GM19467 (cell line): ENCODE results near the gene RPS6KA2.
"Not testable (repeated sequence)": the region's sequence is repeated elsewhere in the genome, so short reads cannot be mapped to it uniquely, and the experiment has no call there.

ENCODE experiments used
- ATAC-seq: cut with Tn5 transposase; IDR thresholded peaks from one replicate; pipeline ENCODE4 v1.9.1; 2021; ENCODE audit warnings: mild to moderate bottlenecking, moderate library complexity; ENCODE audit not compliant: unreplicated experiment

Gene RPS6KA2

GRCh38 chr6:166538297-166539010 is 88.6 kb downstream of the RPS6KA2 start:
- no peak for ATAC-seq

DNA sequence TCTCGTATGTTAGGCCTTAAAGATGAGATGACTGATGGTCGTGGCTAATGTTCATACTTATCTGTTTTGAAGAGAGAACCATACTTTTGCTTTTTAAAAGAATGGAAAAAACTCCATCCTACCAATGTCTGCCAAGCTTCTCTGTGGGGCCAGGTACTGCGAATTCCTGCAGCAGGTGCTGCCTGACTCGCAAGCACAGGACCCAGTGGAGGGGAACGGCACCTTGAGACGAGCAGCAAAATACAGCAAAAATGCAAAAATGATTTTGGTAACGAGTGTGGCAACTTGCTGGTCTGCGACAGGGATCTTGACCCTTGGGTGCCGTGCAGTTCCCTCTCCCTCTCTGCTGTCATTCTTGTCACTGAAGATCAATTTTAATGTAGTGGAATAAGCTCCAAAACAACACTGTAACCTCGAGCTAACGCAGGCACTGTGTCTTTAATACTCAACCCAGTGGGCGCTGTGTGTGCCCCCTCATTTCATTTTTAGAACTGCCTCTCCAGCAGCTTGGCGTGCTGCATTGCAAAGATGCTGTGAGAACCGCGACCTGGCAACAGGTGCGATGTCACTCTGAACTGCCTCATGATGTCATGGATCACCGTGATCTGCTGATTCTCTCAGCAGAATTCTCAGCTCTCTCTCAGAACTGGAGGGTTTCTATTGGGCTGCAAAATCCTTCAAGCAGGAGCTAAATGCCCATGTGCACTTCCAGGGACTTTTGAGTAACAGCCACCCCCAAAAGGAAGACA is 92.2 kb downstream of the RPS6KA2 start:
- ATAC-seq = no peak

DNA sequence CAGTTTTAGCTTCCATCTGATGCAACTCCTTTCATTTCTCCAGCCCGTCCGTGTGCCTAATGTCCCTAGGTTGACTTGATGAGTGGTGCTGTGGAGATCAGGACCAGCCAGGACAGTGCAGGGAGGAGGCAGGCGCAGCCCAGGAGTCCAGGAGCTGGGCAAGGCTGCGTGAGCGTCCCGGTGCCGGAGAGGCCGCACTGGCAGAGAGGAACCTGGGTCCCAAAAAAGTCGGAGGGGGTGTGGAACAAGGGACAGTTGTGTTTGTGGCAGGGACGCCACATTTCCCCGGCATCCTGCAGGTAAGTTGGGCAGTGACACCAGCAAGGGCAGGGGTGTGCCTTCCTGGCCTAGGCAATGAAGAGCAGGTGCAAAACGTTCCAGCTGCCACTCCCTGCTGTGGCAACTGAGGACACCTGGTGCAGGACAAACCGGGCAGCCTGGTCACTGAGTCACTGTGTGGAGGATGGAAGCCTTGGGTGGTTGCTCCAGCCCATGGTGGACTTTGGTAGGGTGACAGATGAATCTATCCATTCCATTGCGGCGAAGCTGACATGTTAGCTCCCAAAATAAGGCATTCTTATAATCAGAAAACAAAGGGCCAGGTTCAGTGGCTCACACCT is 93.7 kb downstream of the RPS6KA2 start:
- ATAC-seq = no peak

DNA sequence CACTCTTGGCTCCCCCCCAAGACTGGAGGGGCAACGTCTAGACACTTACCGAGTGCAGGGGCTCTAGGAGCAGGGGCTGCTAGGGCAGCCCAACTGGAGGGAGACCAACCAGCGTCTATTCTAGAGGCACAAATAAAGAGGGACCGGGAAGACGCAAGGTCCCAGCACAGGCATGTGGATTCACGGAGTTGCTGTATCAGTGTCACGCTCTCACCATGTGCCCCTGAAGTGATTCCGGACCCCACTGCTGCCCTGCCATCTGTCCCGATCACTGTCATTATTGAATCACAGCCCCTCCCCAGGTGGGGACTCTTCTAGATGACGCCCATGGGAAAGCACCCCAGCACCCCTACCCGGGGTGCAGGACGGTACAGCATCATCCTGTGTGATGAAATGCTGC is 94.7 kb downstream of the RPS6KA2 start:
- ATAC-seq = no peak

DNA sequence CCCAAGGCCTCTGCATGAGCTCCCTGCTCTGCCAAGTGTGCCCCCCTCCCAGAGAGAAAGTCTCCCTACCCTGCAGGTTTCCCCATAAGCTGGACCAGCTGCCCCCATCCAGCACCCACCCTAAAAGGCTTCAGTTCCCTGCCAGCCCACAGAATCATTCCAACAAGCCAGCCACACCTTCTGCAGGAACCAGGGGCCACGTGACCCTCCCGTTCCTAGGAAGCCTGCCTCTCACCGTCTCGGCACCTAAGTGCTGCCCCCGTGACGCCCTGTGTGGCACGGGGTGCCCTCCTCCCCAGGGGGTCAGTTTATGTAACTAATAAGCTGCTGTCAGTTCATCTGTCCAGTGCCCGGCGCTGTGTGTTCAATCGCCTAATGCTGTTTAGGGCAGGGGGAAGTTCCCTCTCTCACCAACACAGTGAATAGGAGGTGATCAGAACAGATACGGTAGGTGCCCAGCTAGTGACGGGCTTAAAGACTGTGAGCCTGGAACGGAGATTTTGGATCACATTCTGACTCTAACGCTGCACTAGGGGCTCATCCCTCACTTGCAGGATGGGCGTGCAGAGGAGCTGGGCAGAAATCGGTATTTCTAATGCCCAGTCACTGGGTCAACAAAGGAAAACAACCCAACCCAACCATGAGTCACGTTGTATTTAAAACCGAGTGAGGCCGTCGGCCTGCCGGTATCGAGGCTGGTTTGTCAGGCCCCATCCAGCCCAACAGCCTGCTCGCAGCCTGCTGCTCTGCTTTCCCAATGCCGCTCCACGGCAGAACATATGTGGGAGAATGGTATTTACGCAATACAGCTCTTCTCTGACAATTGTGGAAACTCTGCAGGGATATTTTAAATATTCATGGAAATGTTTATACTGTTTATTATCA is 96.6 kb downstream of the RPS6KA2 start:
- no peak for ATAC-seq

GRCh38 chr6:166529586-166529985 is 97.5 kb downstream of the RPS6KA2 start:
- no peak for ATAC-seq

GRCh38 chr6:166529058-166529457 is 98.0 kb downstream of the RPS6KA2 start:
- ATAC-seq = not testable (repeated sequence)

DNA sequence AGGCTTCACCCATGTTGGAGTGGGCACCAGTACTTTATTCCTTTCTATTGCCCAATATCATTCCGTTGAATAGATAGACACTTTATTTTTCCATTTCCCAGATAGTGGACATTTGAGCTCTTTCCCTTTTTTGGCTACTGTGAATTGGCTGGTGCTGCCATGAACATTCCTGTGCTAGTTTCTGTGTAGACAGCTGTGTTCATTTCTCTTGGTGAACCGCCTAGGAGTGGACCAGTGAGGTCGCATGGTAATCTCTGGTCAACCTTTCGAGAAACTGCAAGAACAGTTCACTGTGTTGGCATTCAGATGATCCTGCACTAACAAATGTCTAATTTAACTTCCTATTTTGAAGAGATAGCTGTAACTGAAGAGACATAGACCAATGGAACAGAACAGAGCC is 99.2 kb downstream of the RPS6KA2 start:
- no peak for ATAC-seq

DNA sequence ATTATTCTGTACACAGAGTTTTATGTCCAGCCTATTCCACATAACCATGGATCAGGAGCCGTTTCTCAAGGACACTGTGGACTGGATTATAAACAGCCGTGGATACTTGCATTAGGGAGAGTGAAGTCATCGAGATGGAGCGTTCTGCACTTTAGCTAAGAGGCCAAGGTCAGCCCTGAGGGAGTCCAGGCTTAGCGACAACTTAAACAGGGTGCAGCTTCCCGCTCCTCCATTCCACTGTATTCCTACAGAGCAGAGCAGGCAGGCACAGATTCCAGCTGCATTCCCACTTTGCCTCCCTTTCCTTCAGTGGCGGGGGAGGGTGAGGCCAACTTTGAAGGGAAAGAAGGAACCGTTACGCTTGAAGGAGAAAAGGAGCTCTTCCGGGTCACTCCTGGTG is 100.1 kb downstream of the RPS6KA2 start:
- ATAC-seq = no peak

DNA sequence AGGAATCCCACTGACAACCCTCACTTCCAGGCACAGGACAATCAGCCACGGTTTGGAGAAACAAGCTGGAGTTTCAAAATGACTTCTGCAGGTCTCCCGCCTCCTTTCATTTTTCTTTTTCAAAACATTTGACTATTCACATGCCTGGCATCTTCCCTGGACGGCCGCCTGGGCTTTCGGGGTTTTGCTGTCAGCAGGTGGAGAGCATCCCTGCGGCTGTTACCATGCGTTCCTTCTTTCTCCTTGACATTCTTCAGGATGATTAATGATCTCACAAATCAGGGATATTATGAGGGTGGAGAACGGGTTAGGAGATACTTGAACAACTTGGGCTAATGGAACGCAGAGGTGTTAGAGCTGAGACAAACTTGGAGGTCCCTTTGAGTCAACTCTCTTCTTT is 101.5 kb downstream of the RPS6KA2 start:
- ATAC-seq = no peak

DNA sequence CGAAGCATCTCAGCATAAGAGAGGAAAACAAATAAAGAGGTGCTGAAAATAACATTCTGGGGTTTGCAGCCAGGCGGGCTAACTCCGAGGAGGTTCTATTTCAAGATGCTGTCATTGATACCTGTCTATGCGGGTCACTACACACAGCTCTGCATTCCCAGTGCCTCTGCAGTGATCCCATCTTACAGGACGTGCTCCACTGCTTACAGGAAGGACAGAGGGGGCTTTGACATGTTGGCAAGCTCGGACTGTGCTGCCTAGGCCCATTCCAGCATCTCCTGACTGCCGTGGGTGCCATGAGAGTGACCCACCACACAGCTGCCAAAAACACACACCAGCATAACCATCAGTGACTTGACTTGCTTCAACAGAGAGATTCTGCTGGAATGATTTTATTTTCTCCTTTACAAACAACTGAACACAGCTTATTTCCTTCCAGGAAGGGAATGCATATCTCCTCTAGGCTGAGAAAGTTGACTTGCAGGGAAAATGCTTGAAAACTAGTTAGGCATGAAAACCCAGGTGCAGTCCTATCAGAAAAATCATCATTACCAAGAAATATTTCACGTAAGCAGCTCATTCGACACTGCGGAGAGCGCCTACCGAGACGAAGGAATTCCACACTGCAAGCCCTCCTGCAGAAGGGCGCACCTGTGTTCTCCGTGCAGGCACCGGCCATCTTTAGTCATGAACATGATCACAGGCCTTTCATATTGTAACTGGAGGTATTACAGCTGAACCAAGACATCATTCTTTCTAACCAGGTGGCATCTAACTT is 103.1 kb downstream of the RPS6KA2 start:
- no peak for ATAC-seq

DNA sequence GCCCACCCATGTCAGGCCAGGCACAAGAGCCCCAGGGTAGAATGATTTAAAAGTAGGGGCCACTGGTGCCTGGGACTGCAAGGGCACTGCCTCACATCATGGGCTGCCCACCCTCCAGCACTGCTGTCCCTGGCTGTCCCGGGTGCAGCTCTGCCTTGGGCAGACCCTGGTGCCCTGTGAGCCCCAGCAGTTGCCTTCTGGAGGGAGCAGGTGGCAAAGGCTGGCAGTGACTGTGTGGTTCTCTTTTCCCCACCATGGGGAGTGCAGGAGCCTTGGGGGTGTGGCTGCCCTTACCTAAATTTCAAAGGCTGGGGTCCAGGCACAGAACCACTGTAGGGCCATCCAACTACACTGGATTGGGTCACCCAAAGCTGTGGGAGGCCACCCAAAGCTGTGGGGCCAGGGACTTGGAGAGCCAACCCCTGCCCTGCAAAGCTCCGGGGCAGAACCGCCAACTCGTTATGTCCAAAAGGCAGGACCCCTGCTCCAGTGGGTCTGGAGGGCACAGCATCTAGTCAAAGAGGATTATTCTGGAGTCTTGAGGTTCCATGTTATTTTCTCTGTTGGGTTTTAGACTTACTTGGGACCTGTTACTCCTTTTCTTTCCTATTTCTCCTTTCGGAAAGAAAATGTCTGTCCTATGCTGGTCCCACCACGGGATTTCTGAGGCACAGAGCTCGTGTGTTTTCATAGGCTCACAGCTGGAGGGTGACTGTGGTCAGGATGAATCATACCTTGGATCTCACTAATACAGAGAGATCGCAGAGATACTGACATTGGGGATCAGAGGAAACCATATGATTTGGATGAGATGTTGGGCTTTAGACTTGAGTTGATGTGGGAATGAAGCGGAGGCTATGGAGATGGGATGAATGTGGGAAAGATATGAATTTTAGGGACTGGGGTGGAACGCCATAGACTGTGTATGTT is 105.9 kb downstream of the RPS6KA2 start:
- ATAC-seq = no peak

- ATAC-seq = no peak
Measured at GRCh38 chr6:166516251-166516884, 110.7 kb downstream of the RPS6KA2 start.

DNA sequence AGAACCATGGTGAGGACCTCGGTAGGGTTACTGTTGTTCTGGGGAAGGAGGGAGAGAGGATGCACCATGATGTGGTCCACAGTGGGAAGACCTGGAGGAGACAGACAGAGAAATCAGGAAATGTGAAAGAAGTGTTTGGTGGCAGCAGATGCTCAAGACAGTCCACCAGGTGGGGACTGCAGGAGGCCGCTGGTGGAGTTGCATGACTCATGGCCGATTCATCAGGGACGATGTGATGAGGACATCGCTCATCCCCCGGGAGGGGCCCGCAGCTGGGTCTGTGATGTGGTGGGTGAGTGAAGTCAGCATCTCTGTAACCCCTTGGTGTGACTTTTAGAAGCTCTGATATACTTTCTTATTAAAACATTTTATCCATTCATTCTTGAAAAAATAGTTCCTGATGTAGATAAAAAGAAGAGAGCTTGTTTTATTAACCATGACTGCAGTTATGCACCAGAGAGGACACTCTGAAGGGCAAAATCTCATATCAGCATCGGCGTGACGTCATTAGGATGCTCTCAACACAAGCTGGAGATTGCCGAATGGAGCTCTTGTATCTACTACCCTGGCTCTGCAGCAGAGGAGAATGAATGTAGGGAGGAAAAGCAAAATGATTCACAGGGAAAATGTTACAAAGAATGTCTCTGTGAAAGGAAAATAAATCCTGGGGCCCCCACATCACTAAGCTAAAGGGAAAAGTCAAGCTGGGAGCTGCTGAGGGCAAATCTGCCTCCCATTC is 111.8 kb downstream of the RPS6KA2 start:
- no peak for ATAC-seq

DNA sequence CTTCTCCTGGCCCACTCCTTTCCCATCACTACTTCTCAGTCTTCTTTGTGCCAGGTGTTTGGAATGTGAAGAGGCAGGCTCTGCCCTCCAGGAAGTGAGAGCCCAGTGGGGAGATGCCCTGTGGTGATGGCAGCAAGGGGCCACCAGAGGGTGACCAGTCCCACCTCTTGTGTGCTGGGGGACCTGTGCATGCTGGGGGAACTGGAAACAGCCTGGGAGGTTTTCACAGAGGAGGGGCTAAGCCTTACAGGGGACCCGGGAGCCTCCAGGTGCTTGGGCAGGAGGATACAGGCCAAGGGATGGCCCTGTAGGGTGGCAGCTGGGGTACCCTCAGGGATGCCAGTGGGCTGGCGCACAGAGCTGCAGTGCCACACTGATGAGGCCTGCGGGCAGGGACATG is 112.9 kb downstream of the RPS6KA2 start:
- no peak for ATAC-seq

DNA sequence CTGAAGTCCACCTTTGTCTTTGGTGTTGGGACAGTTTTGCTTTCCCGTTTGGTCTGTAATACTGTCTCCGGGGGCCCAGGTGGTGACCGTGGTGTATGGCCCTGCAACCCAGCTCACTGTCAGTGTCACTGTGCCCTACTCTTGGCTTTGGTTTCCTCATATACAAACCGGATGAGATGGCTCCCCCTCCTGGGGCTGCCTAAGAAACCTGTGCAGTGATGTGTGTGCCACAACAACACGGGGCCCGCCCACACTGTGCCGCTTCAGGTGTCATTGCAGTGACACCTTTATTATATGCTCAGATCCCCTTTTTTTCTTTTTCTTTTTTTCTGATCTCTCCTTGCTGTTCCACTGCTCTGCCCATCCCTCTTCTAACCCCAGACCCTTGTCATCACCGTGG is 114.5 kb downstream of the RPS6KA2 start:
- peak; percentile 96 for ATAC-seq

DNA sequence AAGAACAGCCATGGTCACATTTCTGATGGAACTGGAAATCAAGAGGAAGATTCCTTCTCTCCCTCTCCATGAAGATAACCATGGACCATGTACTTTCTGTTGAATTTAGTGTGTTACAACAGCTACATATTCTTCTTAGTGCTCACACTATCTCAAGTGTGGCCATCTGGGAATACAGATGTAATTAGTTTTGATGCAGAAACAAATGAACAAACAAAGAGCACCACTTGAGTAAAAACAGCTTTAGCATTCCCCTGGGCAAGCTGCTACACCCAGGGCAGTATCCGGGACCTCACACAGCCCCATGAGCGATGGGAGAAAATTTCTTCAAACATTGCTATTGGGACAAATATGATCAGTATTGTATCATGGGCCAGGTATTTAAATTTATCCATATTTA is 115.7 kb downstream of the RPS6KA2 start:
- no peak for ATAC-seq

- ATAC-seq = no peak
Measured at GRCh38 chr6:166509193-166509592, 117.9 kb downstream of the RPS6KA2 start.
